T-helper 1 cell treated with Interleukin-12 subunit alpha and Interleukin-12 subunit beta and Interleukin-4 antibody, amounts not matched to agents 30 ng/mL and 1 ng/mL, for 36 hours (primary cell): Measurements from ENCODE around the gene MRPL21. TPM values are rescaled to one million over a fixed set of nuclear protein-coding genes. Genes with fewer than 3 reads are reported as not detected.

Source experiments
- intact Hi-C: fragments of 100-400 bp; cut with micrococcal nuclease; formaldehyde crosslinking; loops from one replicate; pipeline ENCODE4 v1.15.1; 2024
- total RNA-seq: library from RNA; stranded (reverse); gene quantifications from 2 replicates; pipeline ENCODE4 v1.2.3, GENCODE V29; 2022

Gene MRPL21
- total RNA-seq, result 66.2 and 68.5 TPM in 2 replicates

DNA sequence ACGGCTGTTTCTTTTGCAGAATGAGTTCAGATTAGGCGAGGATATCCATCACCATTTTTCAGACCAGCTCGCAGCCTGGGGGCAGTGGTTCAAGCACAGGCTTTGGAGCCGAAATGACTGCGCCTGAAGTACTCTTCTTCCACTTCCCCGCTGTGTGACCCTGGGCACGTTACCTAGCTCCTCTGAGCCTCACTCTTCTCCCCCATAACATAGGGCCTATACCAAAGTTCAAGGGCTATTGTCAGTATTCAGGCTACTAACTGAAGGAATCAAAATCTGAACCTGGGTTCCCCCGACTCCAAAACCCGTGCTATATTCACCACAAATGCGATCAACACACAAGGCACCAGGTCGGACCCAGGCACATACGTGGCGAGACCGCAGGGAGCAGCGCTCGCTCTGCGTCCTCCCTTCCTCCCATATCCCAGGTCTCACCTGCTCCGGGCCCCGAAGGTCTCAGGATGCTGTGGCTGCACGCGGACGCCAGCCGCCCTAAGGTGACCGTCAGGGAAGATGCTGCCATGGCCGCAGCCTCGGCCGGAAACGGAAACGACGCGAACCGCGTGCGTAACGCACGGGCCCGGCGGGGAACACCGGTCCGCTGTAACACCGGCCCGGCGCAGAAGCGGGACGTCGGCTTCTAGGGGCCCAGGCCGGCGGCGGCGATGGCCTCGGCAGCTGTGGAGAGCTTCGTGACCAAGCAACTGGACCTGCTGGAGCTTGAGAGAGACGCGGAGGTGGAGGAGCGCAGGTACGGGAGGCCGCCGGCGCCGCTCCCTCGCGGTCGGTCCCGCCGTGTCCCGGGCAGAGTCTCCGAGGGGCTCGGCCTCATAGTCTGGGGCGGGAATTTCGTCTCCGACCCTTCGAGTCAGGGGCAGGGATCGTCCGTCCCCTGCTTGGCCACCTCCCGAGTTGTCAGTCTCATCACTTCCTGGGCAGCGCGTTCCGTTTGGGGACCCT, at the start of gene MRPL21, which contains the start of gene IGHMBP2:
Gene MRPL21 (minus strand): TSS at position 545 of the 960 bp plus-strand sequence. CDS start 22 bp downstream, at position 523.
Gene IGHMBP2 (plus strand): TSS at position 604 of the 960 bp plus-strand sequence. CDS start 62 bp downstream, at position 666.
- intact Hi-C loops, result loop anchor here (1.0 to 5.0 kb wide), 8 partner anchors 60 to 771 kb away; partner anchors contain the start of genes LTO1, PPP6R3, TESMIN and TPCN2

DNA sequence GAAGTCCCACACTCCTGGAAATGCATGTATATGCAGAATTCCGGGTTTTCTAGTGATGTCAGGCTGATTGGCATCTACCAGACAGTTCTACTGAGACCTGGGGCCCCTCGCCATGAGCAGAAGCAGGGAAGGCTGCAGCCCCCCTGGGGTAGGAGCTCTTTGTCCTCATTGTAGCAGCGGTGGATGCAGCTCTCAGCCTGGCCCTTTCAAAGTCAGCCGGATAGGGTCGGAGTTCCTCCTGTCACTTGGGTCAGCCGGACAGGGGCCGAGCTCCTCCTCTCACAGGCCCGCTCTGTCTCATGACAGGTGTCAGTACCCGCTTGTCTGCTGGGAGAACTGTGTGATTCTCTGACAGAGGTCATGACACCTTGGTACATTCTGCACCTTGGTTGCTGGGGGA, 47.1 kb upstream of the MRPL21 start:
- intact Hi-C loops, result no loop called here

DNA sequence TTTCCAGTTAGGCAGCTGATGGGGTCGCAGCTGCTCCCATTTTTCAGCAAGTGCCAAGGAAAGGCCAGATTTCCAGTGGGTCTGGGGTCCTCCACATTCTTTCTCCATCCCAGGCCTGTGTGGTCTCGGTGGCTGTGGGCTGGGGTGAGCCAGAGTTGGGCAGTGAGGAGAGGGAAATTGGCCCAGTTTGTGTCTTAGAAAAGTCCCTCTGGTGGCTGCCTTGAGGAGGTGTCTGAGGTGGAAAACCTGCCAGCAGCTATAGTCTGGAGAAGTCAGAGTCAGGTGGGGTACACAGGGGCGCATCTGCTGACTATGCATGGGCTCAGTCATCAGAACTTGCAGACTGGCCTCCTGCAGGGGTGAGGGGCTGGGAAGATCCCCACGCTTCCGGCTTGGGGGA, 46.6 kb upstream of the MRPL21 start:
- intact Hi-C loops, result no loop called here

DNA sequence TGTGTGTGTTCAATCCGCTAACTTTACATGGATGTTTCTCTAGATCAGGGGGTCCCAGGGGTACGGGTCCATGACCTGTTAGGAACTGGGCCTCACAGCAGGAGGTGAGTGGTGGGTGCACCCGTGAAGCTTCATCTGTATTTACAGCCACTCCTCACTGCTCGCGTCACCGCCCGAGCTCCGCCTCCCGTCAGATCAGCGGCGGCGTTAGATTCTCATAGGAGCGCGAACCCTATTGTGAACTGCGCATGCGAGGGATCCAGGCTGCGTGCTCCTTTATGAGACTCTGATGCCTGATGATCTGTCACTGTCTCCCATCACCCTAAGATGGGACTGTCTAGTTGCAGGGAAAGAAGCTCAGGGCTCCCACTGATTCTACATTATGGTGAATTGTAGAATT, 45.3 kb upstream of the MRPL21 start:
- intact Hi-C loops, result no loop called here

DNA sequence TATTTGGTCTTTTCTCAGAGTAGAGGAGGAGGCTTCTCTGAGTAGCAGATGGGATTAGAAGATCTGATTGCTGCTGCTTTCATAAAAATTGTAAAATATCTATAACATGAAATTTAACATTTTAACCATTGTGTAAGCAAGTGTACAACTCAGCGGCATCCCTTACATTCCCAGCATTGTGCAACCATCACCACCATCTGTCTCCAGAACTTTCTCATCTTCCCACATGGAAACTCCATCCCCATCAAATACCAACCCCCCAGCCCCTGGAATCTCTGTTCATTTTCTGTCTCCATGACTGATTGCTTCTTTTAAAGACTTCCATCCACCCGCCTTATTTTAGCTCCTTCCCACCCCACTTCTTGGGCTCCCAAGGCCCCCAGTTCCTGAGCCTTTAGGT, 44.9 kb upstream of the MRPL21 start:
- intact Hi-C loops, result no loop called here

DNA sequence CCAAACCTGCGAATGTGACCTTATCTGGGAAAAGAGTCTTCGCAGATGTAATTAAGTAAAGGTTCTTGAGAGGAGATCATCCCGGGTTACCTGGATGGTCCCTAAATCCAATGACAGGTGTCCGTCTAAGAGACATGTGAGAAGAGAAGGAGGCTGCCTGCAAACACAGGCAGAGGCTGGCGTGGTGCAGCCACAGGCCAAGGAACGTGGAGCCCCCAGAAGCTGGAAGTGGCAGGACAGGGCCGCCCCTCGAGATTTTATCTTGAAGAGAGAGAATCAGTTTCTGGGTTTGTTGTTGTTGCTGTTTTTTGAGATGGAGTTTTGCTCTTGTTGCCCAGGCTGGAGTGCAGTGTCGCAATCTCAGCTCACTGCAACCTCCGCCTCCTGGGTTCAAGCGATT, 43.5 kb upstream of the MRPL21 start:
- intact Hi-C loops, result no loop called here

DNA sequence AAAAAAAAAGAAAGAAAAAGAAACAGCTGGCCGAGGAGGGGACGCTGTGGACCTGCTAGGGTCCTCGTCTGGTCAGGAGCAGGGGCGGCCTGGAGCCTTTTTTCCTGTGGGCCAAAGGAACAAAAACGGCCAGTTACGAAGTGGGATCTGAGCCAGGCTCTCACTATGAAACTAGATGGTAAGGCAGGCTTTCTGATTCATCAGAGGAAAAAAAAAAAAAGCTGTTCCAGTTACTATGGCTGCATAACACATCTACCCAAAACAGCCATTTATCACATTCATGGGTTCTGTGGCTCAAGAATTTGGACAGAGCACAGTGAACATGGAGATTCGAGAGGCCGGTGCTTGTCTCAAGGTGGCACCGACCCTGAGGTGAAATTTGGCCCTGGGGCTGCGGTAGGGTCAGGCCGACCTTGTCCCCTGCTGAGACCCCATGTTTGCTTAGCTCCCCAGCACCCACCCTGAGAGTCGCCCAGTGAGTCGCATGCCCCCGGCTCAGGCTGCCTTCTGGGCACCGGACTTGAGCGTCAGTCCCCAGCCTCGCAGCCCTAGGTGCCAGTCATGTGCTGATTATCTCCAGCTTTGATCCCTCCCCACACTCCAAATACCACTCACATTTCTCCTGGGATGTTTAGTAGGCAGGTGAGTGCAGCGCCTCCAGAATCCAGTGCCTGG, 42.9 kb upstream of the MRPL21 start:
- intact Hi-C loops, result no loop called here

- intact Hi-C loops, result no loop called here
Measured at GRCh38 chr11:68942751-68943271, 39.2 kb upstream of the MRPL21 start.

- intact Hi-C loops, result no loop called here
Measured at GRCh38 chr11:68942095-68942620, 38.5 kb upstream of the MRPL21 start.

GRCh38 chr11:68941324-68942094, 37.9 kb upstream of the MRPL21 start:
- intact Hi-C loops, result no loop called here

DNA sequence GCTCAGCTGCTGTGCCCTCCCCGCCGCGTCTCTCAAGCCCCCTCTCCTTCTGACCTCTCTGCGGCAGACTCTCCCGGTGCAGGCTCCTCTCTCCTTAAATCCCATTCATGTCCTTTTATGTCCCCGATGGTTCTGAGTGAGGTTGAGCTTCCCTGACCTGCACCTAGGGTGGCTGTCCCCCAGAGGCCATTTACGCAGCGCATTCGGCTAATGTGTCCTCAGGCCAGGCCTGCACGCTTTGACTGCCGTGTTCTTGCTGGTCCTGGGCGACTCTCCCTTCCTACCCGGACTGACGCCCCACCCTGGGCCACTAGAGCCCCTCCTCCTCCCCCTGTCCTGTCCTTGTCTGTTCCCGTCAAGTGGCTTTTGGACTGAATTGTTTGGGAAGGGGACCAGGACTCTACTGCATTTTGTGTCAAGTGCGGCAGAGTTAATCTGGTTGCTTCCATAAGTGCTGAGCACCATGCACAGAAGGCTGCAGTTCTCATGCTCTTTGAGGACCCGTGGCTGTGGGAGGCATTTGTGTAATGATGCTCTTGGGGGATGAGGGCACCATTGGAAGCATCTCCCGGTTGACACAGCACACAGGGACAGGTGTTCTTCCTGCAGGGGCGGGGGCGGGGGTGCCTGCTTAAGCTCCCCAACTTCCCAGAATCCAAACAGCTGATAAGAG, 37.2 kb upstream of the MRPL21 start:
- intact Hi-C loops, result no loop called here

DNA sequence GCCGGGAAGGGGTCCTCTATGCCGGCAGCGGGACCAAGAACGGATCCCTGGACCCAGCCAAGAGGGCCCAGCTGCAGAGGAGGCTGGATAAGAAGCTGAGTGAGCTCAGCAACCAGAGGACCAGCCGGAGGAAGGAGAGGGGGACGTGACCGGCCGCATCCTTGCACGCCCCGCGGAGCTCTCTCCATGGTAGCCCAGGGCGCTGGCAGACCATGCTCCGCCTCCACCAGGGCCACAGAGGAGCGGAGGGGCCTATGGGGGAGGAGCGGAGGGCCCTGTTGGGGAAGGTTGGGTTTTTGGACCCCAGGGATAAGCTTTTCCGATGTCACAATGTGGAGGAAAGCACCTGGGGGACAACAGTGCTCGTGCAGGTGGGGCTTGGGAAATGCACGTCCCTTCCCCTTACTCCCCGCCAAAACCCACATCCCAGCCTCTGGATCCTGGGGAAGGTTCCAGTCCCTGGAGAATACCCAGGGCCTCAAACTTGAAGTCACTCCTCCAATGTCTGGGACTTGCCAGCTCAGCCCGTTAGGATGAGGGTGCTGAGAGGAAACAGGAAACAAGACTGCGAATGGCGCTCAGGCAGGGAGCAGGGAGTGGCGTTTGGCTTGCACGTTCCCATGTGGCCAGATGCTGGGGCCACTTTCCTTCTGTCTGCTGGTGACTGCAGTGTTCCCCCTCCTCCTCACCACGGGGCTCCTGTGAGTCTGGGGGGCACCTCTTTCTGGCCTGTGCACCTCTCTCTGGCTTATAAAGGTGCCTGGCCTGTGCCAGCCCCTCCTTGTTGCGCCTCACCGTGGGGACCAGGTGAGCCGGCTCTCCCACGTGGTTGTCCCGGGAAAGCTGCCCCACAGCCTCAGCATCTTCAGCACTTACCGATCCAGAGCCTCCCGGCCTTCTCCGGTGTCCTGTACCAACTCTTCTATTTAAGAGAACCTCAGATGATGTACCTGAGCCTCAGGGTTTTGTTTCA, 36.2 kb upstream of the MRPL21 start:
- intact Hi-C loops, result no loop called here

DNA sequence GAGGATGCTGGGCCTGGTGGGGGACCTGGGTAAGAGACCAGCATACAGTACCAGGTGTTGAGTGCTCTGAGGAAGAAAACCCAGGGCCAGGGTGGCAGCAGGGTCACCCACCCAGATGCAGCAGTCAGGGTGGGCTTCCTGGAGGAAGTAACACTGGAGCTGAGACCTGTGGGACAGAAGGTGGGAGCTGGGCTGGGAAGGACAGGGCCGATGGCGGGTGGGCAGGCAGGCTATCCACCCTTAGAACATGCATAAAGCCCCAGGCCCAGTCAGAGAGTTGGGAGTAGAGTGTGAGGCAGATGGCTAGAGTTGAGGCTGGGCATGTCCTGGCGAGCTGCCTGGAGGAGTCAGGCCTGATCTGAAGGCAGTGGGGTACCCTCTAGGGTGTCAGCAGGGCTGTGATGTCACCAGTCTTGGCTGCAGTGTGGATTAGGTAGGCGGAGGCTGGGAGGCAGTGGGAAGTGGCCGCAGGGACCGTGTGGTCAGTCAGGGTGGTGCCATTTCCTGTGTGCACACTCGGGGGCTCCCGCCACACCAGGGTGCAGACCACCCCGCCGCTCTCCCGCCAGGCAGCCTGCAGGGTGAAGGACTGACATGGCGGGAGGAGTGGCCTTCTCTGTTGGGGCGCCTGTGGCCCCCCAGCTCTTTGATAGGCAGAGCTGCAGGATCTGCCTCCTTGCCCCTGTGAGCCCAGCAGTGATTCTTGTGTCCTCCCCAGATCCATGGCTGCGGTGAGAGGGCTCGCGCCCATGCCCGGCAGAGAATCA, 35.4 kb upstream of the MRPL21 start:
- intact Hi-C loops, result no loop called here

- intact Hi-C loops, result no loop called here
Measured at GRCh38 chr11:68938088-68938487, 34.5 kb upstream of the MRPL21 start.

DNA sequence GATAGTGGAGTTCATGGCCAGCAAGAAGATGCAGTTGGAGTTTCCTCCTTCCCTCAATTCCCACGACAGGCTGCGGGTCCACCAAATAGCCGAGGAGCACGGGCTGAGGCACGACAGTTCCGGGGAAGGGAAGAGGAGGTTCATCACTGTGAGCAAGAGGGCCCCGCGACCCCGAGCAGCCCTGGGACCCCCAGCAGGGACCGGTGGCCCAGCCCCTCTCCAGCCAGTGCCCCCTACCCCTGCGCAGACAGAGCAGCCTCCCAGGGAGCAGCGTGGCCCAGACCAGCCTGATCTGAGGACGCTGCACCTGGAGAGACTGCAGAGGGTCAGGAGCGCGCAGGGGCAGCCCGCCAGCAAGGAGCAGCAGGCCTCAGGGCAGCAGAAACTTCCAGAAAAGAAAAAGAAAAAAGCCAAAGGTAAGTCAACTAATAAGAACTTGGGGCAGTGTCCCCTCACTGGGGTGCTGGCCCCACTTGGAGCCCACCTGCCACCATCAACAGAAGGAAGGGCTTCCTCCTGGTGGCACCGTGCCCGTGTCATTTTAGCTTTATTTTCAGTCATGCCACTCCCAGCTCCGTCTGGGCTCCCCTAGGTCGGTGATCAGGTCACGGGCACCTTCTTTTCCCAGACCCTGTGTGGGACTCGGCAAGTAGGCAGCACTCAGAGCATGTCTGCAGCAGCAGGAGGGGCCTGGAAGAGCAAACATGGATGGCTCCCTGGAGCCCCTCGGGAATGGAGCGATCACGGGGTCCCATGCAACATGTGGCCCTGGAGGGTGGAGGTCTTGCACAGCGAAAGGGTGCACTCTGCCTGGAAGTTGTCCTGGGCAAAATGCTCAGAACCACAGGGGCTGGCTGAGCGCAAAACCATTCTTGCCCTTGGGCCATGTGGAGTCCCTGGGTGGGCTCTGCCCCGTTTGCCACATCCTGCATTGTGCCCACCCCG, 33.3 kb upstream of the MRPL21 start:
- intact Hi-C loops, result no loop called here

DNA sequence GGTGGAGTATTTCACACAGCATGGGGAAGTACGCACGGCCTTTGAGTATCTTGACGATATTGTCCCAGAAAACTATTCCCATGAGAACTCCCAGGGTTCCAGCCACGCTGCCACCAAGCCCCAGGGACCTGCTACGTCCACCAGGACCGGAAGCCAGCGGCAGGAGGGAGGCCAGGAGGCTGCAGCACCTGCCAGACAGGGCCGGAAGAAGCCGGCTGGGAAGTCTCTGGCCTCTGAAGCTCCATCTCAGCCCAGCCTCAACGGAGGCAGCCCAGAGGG, 32.7 kb upstream of the MRPL21 start:
- intact Hi-C loops, result no loop called here

DNA sequence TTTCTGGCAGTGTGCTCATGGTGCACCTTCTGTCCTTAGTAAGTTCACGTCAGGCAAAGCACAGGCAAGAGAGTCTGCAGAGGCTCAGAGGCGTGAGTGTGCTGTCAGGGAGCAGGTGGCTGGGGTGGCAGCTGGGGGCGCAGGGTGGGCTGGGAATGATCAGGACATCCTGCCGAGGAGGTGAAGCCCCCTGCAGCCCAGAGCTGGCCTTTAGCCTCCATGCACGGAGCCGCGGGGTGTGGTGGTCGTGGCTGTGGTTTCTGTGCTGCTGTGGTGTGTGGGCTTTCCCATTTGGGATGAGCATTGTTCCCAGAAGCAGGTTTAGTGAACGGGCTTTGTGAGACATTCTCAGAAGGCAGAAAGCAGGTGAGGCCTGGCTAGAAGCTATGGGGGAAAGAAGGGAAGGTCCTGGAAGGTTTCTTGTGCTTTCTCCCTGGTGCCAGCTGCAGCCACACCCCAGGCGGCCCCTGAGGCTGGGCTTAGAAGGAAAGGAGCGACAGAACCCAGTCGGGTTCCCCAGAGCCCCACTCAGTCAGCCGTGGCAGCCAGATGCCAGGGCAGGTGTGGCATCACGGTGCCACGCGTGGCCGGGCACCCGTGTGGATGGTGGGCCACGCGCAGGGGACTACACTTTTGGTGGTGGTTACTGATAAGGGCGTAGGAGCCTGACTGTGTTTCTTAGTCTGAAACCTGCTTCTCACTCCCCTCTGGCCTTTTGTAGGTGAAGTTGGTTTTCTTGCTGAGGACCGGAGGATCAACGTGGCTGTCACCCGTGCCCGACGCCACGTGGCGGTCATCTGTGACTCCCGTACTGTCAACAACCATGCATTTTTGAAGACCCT, 32.1 kb upstream of the MRPL21 start:
- intact Hi-C loops, result no loop called here
